ENCODE measurements around the gene AXDND1.
"Not testable (repeated sequence)": the region's sequence is repeated elsewhere in the genome, so short reads cannot be mapped to it uniquely, and the experiment has no call there.

The AXDND1 gene

DNA sequence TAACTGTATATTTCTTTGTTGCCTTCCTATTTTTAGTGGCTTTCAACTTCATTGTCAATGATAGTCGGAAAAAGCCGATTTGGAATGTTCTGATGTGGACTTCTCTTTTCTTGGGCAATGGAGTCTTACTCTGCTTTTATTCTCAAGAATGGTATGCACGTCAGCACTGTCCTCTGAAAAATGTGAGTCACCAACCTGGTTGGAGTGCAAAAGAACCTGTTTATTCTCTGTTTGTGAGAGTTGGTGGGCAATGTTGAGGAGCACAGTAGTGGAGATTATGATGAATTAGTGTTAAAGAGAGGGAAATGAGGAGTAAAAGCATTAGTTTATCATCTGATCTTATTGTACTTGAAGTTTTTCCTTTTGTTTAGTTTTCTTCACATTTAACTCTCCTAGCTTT is 14.5 kb upstream of the AXDND1 start:
- H3K9me3 ChIP-seq (replicated peaks; ENCODE audit: insufficient read depth, low read length) = no peaks in the 10 kb centered on the region
- no peak for DNase-seq
- no peak overlapping the region for H3K9ac ChIP-seq (ENCODE audit: low read length)
- no peaks in the 10 kb centered on the region for H3F3A ChIP-seq (ENCODE audit: insufficient read depth, low read length)
- H4K20me1 ChIP-seq (ENCODE audit: insufficient read depth, low read length) = no peaks in the 10 kb centered on the region
- peaks cover 4% of the 10 kb centered on the region; the same call in 1 of the 2 replicates for H3K36me3 ChIP-seq (replicated peaks; ENCODE audit: insufficient read depth, low read length)
- no peak overlapping the region for H2AFZ ChIP-seq (ENCODE audit: low read length)
- no peak overlapping the region for H3K4me3 ChIP-seq (ENCODE audit: low read length)
- H3K9me2 ChIP-seq (replicated peaks; ENCODE audit: insufficient read depth, low read length) = no peaks in the 10 kb centered on the region
- no peaks in the 10 kb centered on the region for H3K27me3 ChIP-seq (replicated peaks; ENCODE audit: insufficient read depth, low read length)
- H3K27ac ChIP-seq (ENCODE audit: low read length) = no peak overlapping the region
- no peaks in the 10 kb centered on the region for H3K4me1 ChIP-seq (ENCODE audit: low read length)
- TF ChIP-seq EZH2 (optimal IDR thresholded peaks at IDR 0.05; ENCODE audit: low read depth, low read length) (no peak), EZH2phosphoT487 (IDR thresholded peaks at IDR 0.05; ENCODE audit: low read length) (no peak)
- TF ChIP-seq, protein P1, sequence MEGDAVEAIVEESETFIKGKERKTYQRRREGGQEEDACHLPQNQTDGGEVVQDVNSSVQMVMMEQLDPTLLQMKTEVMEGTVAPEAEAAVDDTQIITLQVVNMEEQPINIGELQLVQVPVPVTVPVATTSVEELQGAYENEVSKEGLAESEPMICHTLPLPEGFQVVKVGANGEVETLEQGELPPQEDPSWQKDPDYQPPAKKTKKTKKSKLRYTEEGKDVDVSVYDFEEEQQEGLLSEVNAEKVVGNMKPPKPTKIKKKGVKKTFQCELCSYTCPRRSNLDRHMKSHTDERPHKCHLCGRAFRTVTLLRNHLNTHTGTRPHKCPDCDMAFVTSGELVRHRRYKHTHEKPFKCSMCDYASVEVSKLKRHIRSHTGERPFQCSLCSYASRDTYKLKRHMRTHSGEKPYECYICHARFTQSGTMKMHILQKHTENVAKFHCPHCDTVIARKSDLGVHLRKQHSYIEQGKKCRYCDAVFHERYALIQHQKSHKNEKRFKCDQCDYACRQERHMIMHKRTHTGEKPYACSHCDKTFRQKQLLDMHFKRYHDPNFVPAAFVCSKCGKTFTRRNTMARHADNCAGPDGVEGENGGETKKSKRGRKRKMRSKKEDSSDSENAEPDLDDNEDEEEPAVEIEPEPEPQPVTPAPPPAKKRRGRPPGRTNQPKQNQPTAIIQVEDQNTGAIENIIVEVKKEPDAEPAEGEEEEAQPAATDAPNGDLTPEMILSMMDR (IDR thresholded peaks at IDR 0.05; ENCODE audit: low read length) = no peak
- no peaks in the 10 kb centered on the region for H3K79me2 ChIP-seq (ENCODE audit: low read length)
- no peak overlapping the region for H3K4me2 ChIP-seq (ENCODE audit: low read depth, low read length)

DNA sequence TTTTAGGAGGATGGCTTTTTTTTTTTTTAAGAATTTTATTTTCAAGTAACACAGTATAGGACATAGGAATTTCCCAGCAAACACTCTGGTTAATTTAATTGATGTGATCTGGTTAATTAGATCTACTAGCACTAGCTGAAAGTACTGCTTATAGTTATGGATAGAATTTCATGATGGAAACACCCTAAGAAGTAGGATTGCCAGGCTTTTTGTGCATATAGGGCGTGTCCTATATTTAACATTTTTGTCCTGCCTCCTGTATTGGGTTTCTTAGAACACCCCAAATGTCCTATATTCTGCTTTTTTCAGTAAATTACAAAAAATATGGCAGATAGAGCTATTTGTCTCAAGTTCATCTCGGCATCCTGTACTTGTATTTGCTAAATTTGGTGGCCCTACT is 13.5 kb upstream of the AXDND1 start:
- Histone ChIP-seq H3K9ac (ENCODE audit: low read length) (no peak overlapping the region), H3K36me3 (replicated peaks; ENCODE audit: insufficient read depth, low read length) (peaks cover 4% of the 10 kb centered on the region; the same call in 1 of the 2 replicates), H3K27ac (ENCODE audit: low read length) (no peak overlapping the region), H3K4me2 (ENCODE audit: low read depth, low read length) (no peak overlapping the region), H4K20me1 (ENCODE audit: insufficient read depth, low read length) (no peaks in the 10 kb centered on the region), H3F3A (ENCODE audit: insufficient read depth, low read length) (no peaks in the 10 kb centered on the region), H3K27me3 (replicated peaks; ENCODE audit: insufficient read depth, low read length) (no peaks in the 10 kb centered on the region), H3K9me2 (replicated peaks; ENCODE audit: insufficient read depth, low read length) (no peaks in the 10 kb centered on the region), H3K79me2 (ENCODE audit: low read length) (no peaks in the 10 kb centered on the region), H2AFZ (ENCODE audit: low read length) (no peak overlapping the region), H3K4me1 (ENCODE audit: low read length) (no peaks in the 10 kb centered on the region), H3K9me3 (replicated peaks; ENCODE audit: insufficient read depth, low read length) (no peaks in the 10 kb centered on the region), H3K4me3 (ENCODE audit: low read length) (no peak overlapping the region)
- no peak for DNase-seq
- TF ChIP-seq EZH2 (optimal IDR thresholded peaks at IDR 0.05; ENCODE audit: low read depth, low read length) (no peak), EZH2phosphoT487 (IDR thresholded peaks at IDR 0.05; ENCODE audit: low read length) (no peak)
- TF ChIP-seq, protein P1 (IDR thresholded peaks at IDR 0.05; ENCODE audit: low read length) = no peak

DNA sequence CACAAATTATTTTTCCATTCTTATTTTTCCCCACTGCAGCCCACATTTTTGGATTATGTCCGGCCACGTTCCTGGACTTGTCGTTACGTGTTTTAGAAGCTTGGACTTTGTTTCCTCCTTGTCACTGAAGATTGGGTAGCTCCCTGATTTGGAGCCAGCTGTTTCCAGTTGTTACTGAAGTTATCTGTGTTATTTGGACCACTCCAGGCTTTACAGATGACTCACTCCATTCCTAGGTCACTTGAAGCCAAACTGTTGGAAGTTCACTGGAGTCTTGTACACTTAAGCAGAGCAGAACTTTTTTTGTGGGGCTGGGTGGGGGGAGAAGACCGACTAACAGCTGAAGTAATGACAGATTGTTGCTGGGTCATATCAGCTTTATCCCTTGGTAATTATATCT is 12.2 kb upstream of the AXDND1 start:
- peaks cover 4% of the 10 kb centered on the region; the same call in 1 of the 2 replicates for H3K36me3 ChIP-seq (replicated peaks; ENCODE audit: insufficient read depth, low read length)
- DNase-seq = no peak
- no peaks in the 10 kb centered on the region for H3K4me1 ChIP-seq (ENCODE audit: low read length)
- no peaks in the 10 kb centered on the region for H3K79me2 ChIP-seq (ENCODE audit: low read length)
- no peaks in the 10 kb centered on the region for H3K27me3 ChIP-seq (replicated peaks; ENCODE audit: insufficient read depth, low read length)
- no peak overlapping the region for H2AFZ ChIP-seq (ENCODE audit: low read length)
- no peaks in the 10 kb centered on the region for H3K9me3 ChIP-seq (replicated peaks; ENCODE audit: insufficient read depth, low read length)
- H3K27ac ChIP-seq (ENCODE audit: low read length) = no peak overlapping the region
- H3F3A ChIP-seq (ENCODE audit: insufficient read depth, low read length) = no peaks in the 10 kb centered on the region
- TF ChIP-seq EZH2phosphoT487 (IDR thresholded peaks at IDR 0.05; ENCODE audit: low read length) (no peak), EZH2 (optimal IDR thresholded peaks at IDR 0.05; ENCODE audit: low read depth, low read length) (no peak)
- TF ChIP-seq, protein P1 (IDR thresholded peaks at IDR 0.05; ENCODE audit: low read length) = no peak
- no peak overlapping the region for H3K9ac ChIP-seq (ENCODE audit: low read length)
- no peaks in the 10 kb centered on the region for H4K20me1 ChIP-seq (ENCODE audit: insufficient read depth, low read length)
- no peak overlapping the region for H3K4me3 ChIP-seq (ENCODE audit: low read length)
- H3K4me2 ChIP-seq (ENCODE audit: low read depth, low read length) = no peak overlapping the region
- H3K9me2 ChIP-seq (replicated peaks; ENCODE audit: insufficient read depth, low read length) = no peaks in the 10 kb centered on the region

DNA sequence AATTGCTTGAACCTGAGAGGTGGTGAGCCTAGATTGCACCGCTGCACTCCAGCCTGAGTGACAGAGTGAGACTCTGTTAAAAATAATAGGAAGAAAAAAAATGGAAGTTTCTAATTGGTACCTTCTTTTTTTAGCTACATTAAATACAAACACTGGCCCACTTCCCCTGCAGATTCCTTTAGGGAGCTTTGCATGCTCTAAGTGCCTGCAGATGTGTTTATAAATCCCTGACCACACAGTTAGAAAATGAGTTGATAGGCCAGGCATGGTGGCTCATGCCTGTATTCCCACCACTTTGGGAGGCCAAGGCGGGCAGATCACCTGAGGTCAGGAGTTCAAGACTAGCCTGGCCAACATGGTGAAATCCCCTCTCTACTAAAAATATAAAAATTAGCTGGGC is 4.1 kb upstream of the AXDND1 start:
- H3K9me2 ChIP-seq (replicated peaks; ENCODE audit: insufficient read depth, low read length) = not testable (repeated sequence)

More for the DNA sequence above, 4.1 kb upstream of the AXDND1 start:
- H3F3A ChIP-seq (ENCODE audit: insufficient read depth, low read length) = peaks cover 14% of the 10 kb centered on the region
- not testable (repeated sequence) for H2AFZ ChIP-seq (ENCODE audit: low read length); H3K9me3 ChIP-seq (replicated peaks; ENCODE audit: insufficient read depth, low read length); H3K4me1 ChIP-seq (ENCODE audit: low read length); H3K36me3 ChIP-seq (replicated peaks; ENCODE audit: insufficient read depth, low read length); H3K27me3 ChIP-seq (replicated peaks; ENCODE audit: insufficient read depth, low read length); H3K4me2 ChIP-seq (ENCODE audit: low read depth, low read length); H3K79me2 ChIP-seq (ENCODE audit: low read length); H3K4me3 ChIP-seq (ENCODE audit: low read length); H4K20me1 ChIP-seq (ENCODE audit: insufficient read depth, low read length); H3K27ac ChIP-seq (ENCODE audit: low read length); DNase-seq; H3K9ac ChIP-seq (ENCODE audit: low read length)

All from MM.1S (cell line).